Keratinocyte (primary cell): ENCODE data around the gene SPATA32. TPM values are rescaled to one million over a fixed set of nuclear protein-coding genes. Genes with fewer than 3 reads are reported as not detected.

Source experiments
- DNase-seq: peaks from one replicate; pipeline ENCODE4 v3.0.0-alpha.2; 2011; ENCODE audit warnings: low read depth, missing footprints, low spot score
- FAIRE-seq: peaks from 2 replicates; lab custom pipeline; 2011; peaks lifted over from hg19 to GRCh38; lab: Jason Lieb, UNC
- H2AFZ ChIP-seq: 2 replicates; pipeline ENCODE4 v1.6.0; 2012; ENCODE audit warnings: low read length, control low read depth, inconsistent platforms; ENCODE audit not compliant: control insufficient read depth
- H3K27ac ChIP-seq: 2 replicates; pipeline ENCODE4 v1.5.1; 2011; ENCODE audit warnings: low read length; ENCODE audit not compliant: control insufficient read depth, insufficient read depth
- H3K27me3 ChIP-seq: 3 replicates; pipeline ENCODE4 v1.6.0; 2011; ENCODE audit warnings: low read length; ENCODE audit not compliant: control insufficient read depth, insufficient read depth; ENCODE audit errors: extremely low read depth
- H3K36me3 ChIP-seq, 2 experiments: 2 replicates in 1 of 2; 3 replicates in 1 of 2; pipeline ENCODE4 v1.5.1; 2011; ENCODE audit warnings: low read length in 2 of 2, mild to moderate bottlenecking in 1 of 2; ENCODE audit not compliant: control insufficient read depth in 2 of 2, insufficient read depth in 2 of 2; ENCODE audit errors: extremely low read depth in 1 of 2
- H3K4me1 ChIP-seq: 3 replicates; pipeline ENCODE4 v1.5.1; 2011; ENCODE audit warnings: low read length; ENCODE audit not compliant: control insufficient read depth, insufficient read depth; ENCODE audit errors: extremely low read depth
- H3K4me2 ChIP-seq: 3 replicates; pipeline ENCODE4 v1.6.0; 2011; ENCODE audit warnings: low read depth, low read length; ENCODE audit not compliant: control insufficient read depth, insufficient read depth; ENCODE audit errors: extremely low read depth
- H3K4me3 ChIP-seq, 3 experiments: fragments of 200-600 bp in 1 of 3; sonication (generic) in 1 of 3; 2 replicates in 2 of 3; 3 replicates in 1 of 3; pipeline ENCODE4 v1.5.1; 2011 to 2016; ENCODE audit warnings: low read length in 3 of 3, mild to moderate bottlenecking in 3 of 3, control low read depth in 2 of 3, inconsistent platforms in 1 of 3, low read depth in 1 of 3, mixed read lengths in 1 of 3, mixed run types in 1 of 3, moderate library complexity in 1 of 3; ENCODE audit not compliant: control insufficient read depth in 2 of 3, insufficient read depth in 2 of 3; ENCODE audit errors: extremely low read depth in 1 of 3
- H3K79me2 ChIP-seq: 2 replicates; pipeline ENCODE4 v1.6.0; 2012; ENCODE audit warnings: low read length; ENCODE audit not compliant: control insufficient read depth, insufficient read depth
- H3K9ac ChIP-seq: 3 replicates; pipeline ENCODE4 v1.6.0; 2011; ENCODE audit warnings: low read length; ENCODE audit not compliant: control insufficient read depth, insufficient read depth; ENCODE audit errors: extremely low read depth
- H3K9me1 ChIP-seq: 3 replicates; pipeline ENCODE4 v1.6.0; 2011; ENCODE audit warnings: low read length; ENCODE audit not compliant: control insufficient read depth, insufficient read depth; ENCODE audit errors: extremely low read depth
- H3K9me3 ChIP-seq: 2 replicates; pipeline ENCODE4 v1.5.1; 2012; ENCODE audit warnings: low read depth, low read length; ENCODE audit not compliant: control insufficient read depth
- H4K20me1 ChIP-seq: 3 replicates; pipeline ENCODE4 v1.6.0; 2011; ENCODE audit warnings: low read length; ENCODE audit not compliant: control insufficient read depth, insufficient read depth; ENCODE audit errors: extremely low read depth
- EZH2 ChIP-seq: IDR thresholded peaks from one replicate; pipeline ENCODE4 v1.6.1; 2012; ENCODE audit warnings: inconsistent platforms, mild to moderate bottlenecking, low read length, moderate library complexity
- dilution Hi-C: fragments of 300-500 bp; cut with MboI; formaldehyde crosslinking; loops from one replicate; pipeline ENCODE4 v1.7.0; 2020; ENCODE audit warnings: low sequenced_read_pairs; ENCODE audit not compliant: extremely low pct_ligation_motif_present
- polyA plus RNA-seq, 5 experiments: library from polyadenylated mRNA; depleted of rRNA in 3 of 5; stranded (reverse) in 3 of 5; stranded (forward) in 1 of 5; unstranded in 1 of 5; fragments of >200 nt; gene quantifications; 1 replicate in 1 of 5; 2 replicates in 3 of 5; 3 replicates in 1 of 5; pipeline versions ENCODE4 v1.2.1 to v1.2.3, GENCODE V29; 2011 to 2012; ENCODE audit warnings: missing spikeins in 2 of 5, low read depth in 1 of 5, low replicate concordance in 1 of 5
- TF ChIP-seq, protein P1 (sequence below), 3 experiments: IDR thresholded peaks in 1 of 3; conservative IDR thresholded peaks in 1 of 3; optimal IDR thresholded peaks in 1 of 3; 2 replicates in 2 of 3; 3 replicates in 1 of 3; pipeline versions ENCODE3 to v1.5.1; 2011; ENCODE audit warnings: low read length in 3 of 3, mild to moderate bottlenecking in 3 of 3, moderate library complexity in 2 of 3, control low read depth in 1 of 3, inconsistent platforms in 1 of 3; ENCODE audit not compliant: insufficient read depth in 2 of 3; ENCODE audit errors: extremely low read depth in 1 of 3

SPATA32 gene
- polyA plus RNA-seq, 1 donor (not counting 4 experiments of a cell fraction or from before 2014, with no cell fraction given) = not detected

- H3K9me3 ChIP-seq = no peaks in the 10 kb centered on the region
- H3K9me1 ChIP-seq = no peaks in the 10 kb centered on the region
- TF ChIP-seq, protein P1, sequence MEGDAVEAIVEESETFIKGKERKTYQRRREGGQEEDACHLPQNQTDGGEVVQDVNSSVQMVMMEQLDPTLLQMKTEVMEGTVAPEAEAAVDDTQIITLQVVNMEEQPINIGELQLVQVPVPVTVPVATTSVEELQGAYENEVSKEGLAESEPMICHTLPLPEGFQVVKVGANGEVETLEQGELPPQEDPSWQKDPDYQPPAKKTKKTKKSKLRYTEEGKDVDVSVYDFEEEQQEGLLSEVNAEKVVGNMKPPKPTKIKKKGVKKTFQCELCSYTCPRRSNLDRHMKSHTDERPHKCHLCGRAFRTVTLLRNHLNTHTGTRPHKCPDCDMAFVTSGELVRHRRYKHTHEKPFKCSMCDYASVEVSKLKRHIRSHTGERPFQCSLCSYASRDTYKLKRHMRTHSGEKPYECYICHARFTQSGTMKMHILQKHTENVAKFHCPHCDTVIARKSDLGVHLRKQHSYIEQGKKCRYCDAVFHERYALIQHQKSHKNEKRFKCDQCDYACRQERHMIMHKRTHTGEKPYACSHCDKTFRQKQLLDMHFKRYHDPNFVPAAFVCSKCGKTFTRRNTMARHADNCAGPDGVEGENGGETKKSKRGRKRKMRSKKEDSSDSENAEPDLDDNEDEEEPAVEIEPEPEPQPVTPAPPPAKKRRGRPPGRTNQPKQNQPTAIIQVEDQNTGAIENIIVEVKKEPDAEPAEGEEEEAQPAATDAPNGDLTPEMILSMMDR (optimal IDR thresholded peaks at IDR 0.05 in 1 of 3, IDR thresholded peaks at IDR 0.05 in 1 of 3, conservative IDR thresholded peaks at IDR 0.05 in 1 of 3; ENCODE audit: extremely low read depth in 1 of 3, insufficient read depth in 2 of 3, low read length in 3 of 3) = no peak
- no peak for TF ChIP-seq EZH2
- no peak overlapping the region for H3K4me2 ChIP-seq
- no peak overlapping the region for H3K27ac ChIP-seq
- H2AFZ ChIP-seq = no peak overlapping the region
- H4K20me1 ChIP-seq = no peaks in the 10 kb centered on the region
- no peak overlapping the region for H3K4me3 ChIP-seq
- no peak overlapping the region for H3K9ac ChIP-seq
- peaks cover 22% of the 10 kb centered on the region for H3K4me1 ChIP-seq
- dilution Hi-C loops = no loop called here
- H3K36me3 ChIP-seq = no peaks in the 10 kb centered on the region
- no peaks in the 10 kb centered on the region for H3K79me2 ChIP-seq
- FAIRE-seq (no peak), DNase-seq (no peak)
- peaks cover 27% of the 10 kb centered on the region for H3K27me3 ChIP-seq
These were observed 38.1 kb downstream of the SPATA32 start for GRCh38 chr17:45223539-45224528.

DNA sequence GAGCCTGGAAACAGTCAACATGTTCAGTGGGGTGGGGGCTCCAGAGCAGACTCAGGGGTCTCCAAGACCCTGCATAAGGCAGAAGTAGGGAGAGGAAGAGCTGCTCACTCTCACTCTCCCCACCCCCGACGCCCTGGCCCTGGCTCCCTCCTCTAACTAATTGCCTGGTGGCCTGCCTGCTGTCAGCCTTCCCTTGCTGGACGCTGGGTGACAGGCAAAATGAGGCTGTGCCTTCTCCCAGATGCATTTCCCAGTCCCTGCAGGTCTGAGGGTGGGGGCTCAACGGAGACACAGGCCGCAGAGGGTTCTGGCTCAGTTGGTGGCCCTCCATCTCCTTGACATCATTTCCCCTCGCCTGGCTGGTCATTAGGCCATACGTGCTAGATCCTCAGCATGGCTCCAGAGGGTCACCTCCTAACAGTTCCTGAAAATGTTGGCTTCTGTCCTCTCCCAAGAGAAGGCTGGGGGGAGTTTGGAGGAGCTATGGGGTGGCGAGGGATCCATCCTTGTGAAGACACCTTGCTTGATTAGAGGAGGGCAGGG is 38.8 kb downstream of the SPATA32 start:
- TF ChIP-seq, protein P1 (optimal IDR thresholded peaks at IDR 0.05 in 1 of 3, IDR thresholded peaks at IDR 0.05 in 1 of 3, conservative IDR thresholded peaks at IDR 0.05 in 1 of 3; ENCODE audit: extremely low read depth in 1 of 3, insufficient read depth in 2 of 3, low read length in 3 of 3) = no peak
- TF ChIP-seq EZH2 = no peak
- Histone ChIP-seq H3K4me1 (peaks cover 16% of the 10 kb centered on the region), H3K27ac (no peak overlapping the region), H3K4me2 (no peak overlapping the region), H2AFZ (no peak overlapping the region), H3K9me3 (no peaks in the 10 kb centered on the region), H4K20me1 (no peaks in the 10 kb centered on the region), H3K9ac (no peak overlapping the region), H3K9me1 (no peaks in the 10 kb centered on the region), H3K79me2 (no peaks in the 10 kb centered on the region), H3K4me3 (no peak overlapping the region), H3K36me3 (no peaks in the 10 kb centered on the region), H3K27me3 (peaks cover 27% of the 10 kb centered on the region)
- FAIRE-seq = no peak
- dilution Hi-C loops = no loop called here
- DNase-seq = no peak
